ENCODE results near the gene IRGC.

Gene IRGC

GRCh38 chr19:43668406-43669109, 47.3 kb upstream of the IRGC start (continued):
- TF ChIP-seq BCL11A (tag by site-specific recombination; IDR thresholded peaks at IDR 0.05; ENCODE audit: low read depth) (no peak), ZXDB (tag by site-specific recombination; IDR thresholded peaks at IDR 0.05) (no peak), ZNF514 (tag by site-specific recombination; IDR thresholded peaks at IDR 0.05) (no peak), BCL6B (tag by site-specific recombination; IDR thresholded peaks at IDR 0.05) (no peak), ZNF433 (tag by site-specific recombination; IDR thresholded peaks at IDR 0.05; ENCODE audit: low read depth) (no peak), ZNF26 (tag by site-specific recombination; IDR thresholded peaks at IDR 0.05) (no peak), ZBTB6 (tag by site-specific recombination; IDR thresholded peaks at IDR 0.05) (peak; percentile 89), ZNF155 (tag by site-specific recombination; IDR thresholded peaks at IDR 0.05) (no peak), SP7 (tag by site-specific recombination; IDR thresholded peaks at IDR 0.05) (no peak; the same call in 1 of the 2 replicates), ZNF324 (tag by site-specific recombination; IDR thresholded peaks at IDR 0.05) (no peak), ZNF239 (tag by site-specific recombination; IDR thresholded peaks at IDR 0.05) (no peak), ZNF202 (tag by site-specific recombination; IDR thresholded peaks at IDR 0.05; ENCODE audit: borderline replicate concordance) (no peak), KLF10 (tag by site-specific recombination; IDR thresholded peaks at IDR 0.05) (no peak), ZNF354C (tag by site-specific recombination; IDR thresholded peaks at IDR 0.05; ENCODE audit: borderline replicate concordance, low read depth) (no peak), PRDM4 (tag by site-specific recombination; IDR thresholded peaks at IDR 0.05) (no peak), ZNF184 (tag by site-specific recombination; IDR thresholded peaks at IDR 0.05) (no peak), KLF8 (tag by site-specific recombination; IDR thresholded peaks at IDR 0.05) (peak; percentile 97), ZNF488 (tag by site-specific recombination; IDR thresholded peaks at IDR 0.05) (no peak), ZNF341 (tag by site-specific recombination; IDR thresholded peaks at IDR 0.05; ENCODE audit: low read depth) (peak; percentile 98), ZBTB48 (tag by site-specific recombination; IDR thresholded peaks at IDR 0.05) (peak; percentile 98), ZNF610 (tag by site-specific recombination; IDR thresholded peaks at IDR 0.05; ENCODE audit: borderline replicate concordance) (no peak; the same call in 1 of the 2 replicates), ZNF776 (tag by site-specific recombination; IDR thresholded peaks at IDR 0.05; ENCODE audit: borderline replicate concordance) (no peak), ZNF510 (tag by site-specific recombination; IDR thresholded peaks at IDR 0.05; ENCODE audit: insufficient replicate concordance) (no peak), ZFP37 (tag by site-specific recombination; IDR thresholded peaks at IDR 0.05) (no peak), ZNF48 (tag by site-specific recombination; IDR thresholded peaks at IDR 0.05) (no peak), ZNF311 (tag by site-specific recombination; IDR thresholded peaks at IDR 0.05; ENCODE audit: borderline replicate concordance) (no peak), ZNF623 (tag by site-specific recombination; IDR thresholded peaks at IDR 0.05) (no peak), ZNF549 (tag by site-specific recombination; IDR thresholded peaks at IDR 0.05) (no peak), MZF1 (tag by site-specific recombination; IDR thresholded peaks at IDR 0.05; ENCODE audit: borderline replicate concordance) (no peak), HOXD13 (CRISPR knock-in tag; IDR thresholded peaks at IDR 0.05; ENCODE audit: borderline replicate concordance) (no peak), ZNF292 (tag by site-specific recombination; IDR thresholded peaks at IDR 0.05; ENCODE audit: borderline replicate concordance, low read depth) (no peak), ZNF132 (tag by site-specific recombination; IDR thresholded peaks at IDR 0.05; ENCODE audit: borderline replicate concordance) (no peak), ZNF138 (tag by site-specific recombination; IDR thresholded peaks at IDR 0.05; ENCODE audit: borderline replicate concordance) (no peak)
